H1 (cell line): ENCODE results near the gene MATK. TPM values are rescaled to one million over a fixed set of nuclear protein-coding genes. Genes with fewer than 3 reads are reported as not detected.

Source experiments
- GTF2F1 ChIP-seq: IDR thresholded peaks from 2 replicates; pipeline ENCODE4 v1.6.1; 2012; ENCODE audit warnings: low read depth, low read length, improper control_type of control experiment, borderline replicate concordance
- SIX5 ChIP-seq: IDR thresholded peaks from 2 replicates; pipeline ENCODE4 v1.6.1; 2011; ENCODE audit warnings: mild to moderate bottlenecking, low read depth, low read length
- polyA plus RNA-seq, 7 experiments: library from polyadenylated mRNA; depleted of rRNA in 3 of 7; stranded (reverse) in 5 of 7; unstranded in 2 of 7; fragments of >200 nt in 5 of 7; fragments of 200-250 nt in 2 of 7; gene quantifications; 1 replicate in 5 of 7; 2 replicates in 1 of 7; 4 replicates in 1 of 7; pipeline versions ENCODE4 v1.2.1 to v1.2.3, GENCODE V29; 2011 to 2013; ENCODE audit warnings: missing spikeins in 2 of 7, mixed read lengths in 2 of 7
- total RNA-seq: library from RNA; stranded (reverse); fragmentation: NEBNext Ultra II Directional; extraction: Animal tissue kit (Norgen Biotek cat#: 25700); gene quantifications from 2 replicates; pipeline ENCODE4 v1.2.1, GENCODE V29; 2021
- TF ChIP-seq, protein P1 (sequence below): IDR thresholded peaks from 2 replicates; pipeline ENCODE4 v1.6.1; 2012; ENCODE audit warnings: inconsistent platforms

Gene MATK
- total and polyA plus RNA-seq, 2 of the 8 experiments (the other 6 are each of a cell fraction or from before 2014, with no cell fraction given) = 20.5 to 21.4 TPM

DNA sequence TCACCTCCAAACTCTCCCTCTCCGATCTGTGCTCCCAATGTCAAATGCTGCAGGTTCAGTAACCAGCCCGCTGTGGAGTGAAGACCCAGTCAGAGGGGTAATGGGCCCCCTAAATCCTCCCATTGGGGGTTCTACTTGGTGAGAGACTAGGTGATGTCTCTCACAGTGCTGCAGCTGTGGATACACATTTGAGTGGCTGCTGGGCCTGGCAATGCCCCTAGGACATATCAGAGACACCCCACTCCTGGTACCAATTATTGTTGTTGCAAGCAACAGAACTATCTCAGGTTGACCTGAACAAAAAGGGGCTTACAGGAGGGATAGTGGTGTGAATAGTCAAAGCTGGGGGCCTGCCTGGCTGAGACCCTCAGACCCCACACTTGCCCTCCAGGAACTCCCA lies 4.6 kb downstream of the MATK start (continued):
- TF ChIP-seq, protein P1, sequence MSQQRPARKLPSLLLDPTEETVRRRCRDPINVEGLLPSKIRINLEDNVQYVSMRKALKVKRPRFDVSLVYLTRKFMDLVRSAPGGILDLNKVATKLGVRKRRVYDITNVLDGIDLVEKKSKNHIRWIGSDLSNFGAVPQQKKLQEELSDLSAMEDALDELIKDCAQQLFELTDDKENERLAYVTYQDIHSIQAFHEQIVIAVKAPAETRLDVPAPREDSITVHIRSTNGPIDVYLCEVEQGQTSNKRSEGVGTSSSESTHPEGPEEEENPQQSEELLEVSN = no peak
- TF ChIP-seq SIX5 (no peak), GTF2F1 (no peak)
